HL-60/S4 treated with phorbol 12-myristate 13-acetate at 8.2 ng/mL for 4 days and 3 days (cell line): ENCODE measurements around the gene COL5A1.

Experiments used
- in situ Hi-C: fragments of 300-500 bp; cut with MboI; formaldehyde crosslinking; loops from 2 replicates; pipeline ENCODE4 v1.15.0; 2022; ENCODE audit warnings: low sequenced_read_pairs

The COL5A1 gene

GRCh38 chr9:134676361-134676760 is 34.8 kb downstream of the COL5A1 start:
- in situ Hi-C loops = loop anchor here (25.0 kb wide), 1 partner anchor 311 kb away; no protein-coding TSS in a partner anchor

GRCh38 chr9:134676886-134677285 is 35.3 kb downstream of the COL5A1 start:
- in situ Hi-C loops = loop anchor here (25.0 kb wide), 1 partner anchor 310 kb away; no protein-coding TSS in a partner anchor

GRCh38 chr9:134677743-134678142 is 36.1 kb downstream of the COL5A1 start:
- in situ Hi-C loops = loop anchor here (25.0 kb wide), 1 partner anchor 310 kb away; no protein-coding TSS in a partner anchor

- in situ Hi-C loops = loop anchor here (25.0 kb wide), 1 partner anchor 309 kb away; no protein-coding TSS in a partner anchor
Measured at GRCh38 chr9:134678206-134678605, 36.6 kb downstream of the COL5A1 start.

- in situ Hi-C loops = loop anchor here (25.0 kb wide), 1 partner anchor 308 kb away; no protein-coding TSS in a partner anchor
Measured at GRCh38 chr9:134678666-134679443, 37.3 kb downstream of the COL5A1 start.

- in situ Hi-C loops = loop anchor here (25.0 kb wide), 1 partner anchor 307 kb away; no protein-coding TSS in a partner anchor
Measured at GRCh38 chr9:134679616-134680392, 38.2 kb downstream of the COL5A1 start.

GRCh38 chr9:134680393-134681060 is 38.9 kb downstream of the COL5A1 start:
- in situ Hi-C loops = loop anchor here (25.0 kb wide), 1 partner anchor 307 kb away; no protein-coding TSS in a partner anchor

- in situ Hi-C loops = loop anchor here (25.0 kb wide), 1 partner anchor 306 kb away; no protein-coding TSS in a partner anchor
Measured at GRCh38 chr9:134681061-134681661, 39.6 kb downstream of the COL5A1 start.

GRCh38 chr9:134682026-134682425 is 40.4 kb downstream of the COL5A1 start:
- in situ Hi-C loops = loop anchor here (25.0 kb wide), 1 partner anchor 305 kb away; no protein-coding TSS in a partner anchor

- in situ Hi-C loops = loop anchor here (25.0 kb wide), 1 partner anchor 304 kb away; no protein-coding TSS in a partner anchor
Measured at GRCh38 chr9:134682651-134683364, 41.2 kb downstream of the COL5A1 start.

GRCh38 chr9:134683714-134684374 is 42.2 kb downstream of the COL5A1 start:
- in situ Hi-C loops = loop anchor here (25.0 kb wide), 1 partner anchor 303 kb away; no protein-coding TSS in a partner anchor

GRCh38 chr9:134684375-134684723 is 42.7 kb downstream of the COL5A1 start:
- in situ Hi-C loops = loop anchor here (25.0 kb wide), 1 partner anchor 303 kb away; no protein-coding TSS in a partner anchor

- in situ Hi-C loops = loop anchor here (25.0 kb wide), 1 partner anchor 302 kb away; no protein-coding TSS in a partner anchor
Measured at GRCh38 chr9:134684941-134685340, 43.3 kb downstream of the COL5A1 start.

- in situ Hi-C loops = loop anchor here (25.0 kb wide), 1 partner anchor 302 kb away; no protein-coding TSS in a partner anchor
Measured at GRCh38 chr9:134685784-134686183, 44.2 kb downstream of the COL5A1 start.

GRCh38 chr9:134686896-134687295 is 45.3 kb downstream of the COL5A1 start:
- in situ Hi-C loops = loop anchor here (25.0 kb wide), 1 partner anchor 300 kb away; no protein-coding TSS in a partner anchor

- in situ Hi-C loops = loop anchor here (25.0 kb wide), 1 partner anchor 300 kb away; no protein-coding TSS in a partner anchor
Measured at GRCh38 chr9:134687556-134687955, 46.0 kb downstream of the COL5A1 start.

- in situ Hi-C loops = loop anchor here (25.0 kb wide), 1 partner anchor 299 kb away; no protein-coding TSS in a partner anchor
Measured at GRCh38 chr9:134688231-134688630, 46.6 kb downstream of the COL5A1 start.

- in situ Hi-C loops = loop anchor here (25.0 kb wide), 1 partner anchor 299 kb away; no protein-coding TSS in a partner anchor
Measured at GRCh38 chr9:134688661-134689320, 47.2 kb downstream of the COL5A1 start.
